GM10248 (cell line): ENCODE measurements around the gene CENPT.

ENCODE experiments used
- CTCF ChIA-PET: fragments of 300-600 bp; sonication (Branson Sonifier 250); formaldehyde crosslinking; extraction: SDS; loops from one replicate; lab custom pipeline; 2021; ENCODE audit warnings: antibody characterized with exemption; lab: Yijun Ruan, JAX
- POLR2A ChIA-PET: fragments of 350-650 bp; sonication (Branson Sonifier 250); formaldehyde crosslinking; extraction: SDS; loops from one replicate; lab custom pipeline; 2020; ENCODE audit warnings: antibody characterized with exemption; lab: Yijun Ruan, JAX
- DNase-seq: peaks from one replicate; pipeline ENCODE4 v3.0.0; 2012; ENCODE audit errors: extremely low spot score
- TF ChIP-seq, protein P1 (sequence below): IDR thresholded peaks from 2 replicates; pipeline ENCODE4 v1.5.1; 2012; ENCODE audit warnings: mild to moderate bottlenecking, low read depth; ENCODE audit errors: extremely low read depth, missing control alignments, control extremely low read depth

The CENPT gene

DNA sequence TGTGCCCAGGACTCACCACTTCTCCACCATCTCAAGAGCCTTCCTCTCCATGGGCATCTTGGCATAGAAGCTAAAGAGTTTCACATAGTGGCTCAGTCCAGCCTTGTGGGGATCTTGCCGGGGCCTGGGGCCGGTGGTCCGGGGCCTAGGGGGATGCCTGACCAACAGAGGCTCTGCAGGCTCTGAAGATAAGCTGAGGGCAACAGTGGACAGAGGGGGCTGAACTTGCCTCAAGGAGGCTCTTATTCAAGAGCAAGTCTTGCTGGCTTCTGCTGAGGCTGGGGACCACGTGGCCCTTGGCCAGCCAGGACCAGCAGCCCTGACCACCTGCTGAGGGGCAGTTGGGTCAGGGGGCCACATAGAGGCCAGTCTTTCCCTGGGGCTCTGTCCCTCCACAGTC, 18.8 kb downstream of the CENPT start:
- TF ChIP-seq, protein P1, sequence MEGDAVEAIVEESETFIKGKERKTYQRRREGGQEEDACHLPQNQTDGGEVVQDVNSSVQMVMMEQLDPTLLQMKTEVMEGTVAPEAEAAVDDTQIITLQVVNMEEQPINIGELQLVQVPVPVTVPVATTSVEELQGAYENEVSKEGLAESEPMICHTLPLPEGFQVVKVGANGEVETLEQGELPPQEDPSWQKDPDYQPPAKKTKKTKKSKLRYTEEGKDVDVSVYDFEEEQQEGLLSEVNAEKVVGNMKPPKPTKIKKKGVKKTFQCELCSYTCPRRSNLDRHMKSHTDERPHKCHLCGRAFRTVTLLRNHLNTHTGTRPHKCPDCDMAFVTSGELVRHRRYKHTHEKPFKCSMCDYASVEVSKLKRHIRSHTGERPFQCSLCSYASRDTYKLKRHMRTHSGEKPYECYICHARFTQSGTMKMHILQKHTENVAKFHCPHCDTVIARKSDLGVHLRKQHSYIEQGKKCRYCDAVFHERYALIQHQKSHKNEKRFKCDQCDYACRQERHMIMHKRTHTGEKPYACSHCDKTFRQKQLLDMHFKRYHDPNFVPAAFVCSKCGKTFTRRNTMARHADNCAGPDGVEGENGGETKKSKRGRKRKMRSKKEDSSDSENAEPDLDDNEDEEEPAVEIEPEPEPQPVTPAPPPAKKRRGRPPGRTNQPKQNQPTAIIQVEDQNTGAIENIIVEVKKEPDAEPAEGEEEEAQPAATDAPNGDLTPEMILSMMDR = no peak
- no peak for DNase-seq
- CTCF ChIA-PET = interaction anchor here (1.4 to 11.3 kb wide), 2 partner anchors 14 to 307 kb away, joined by 3 to 159 read pairs; no protein-coding TSS in a partner anchor
- POLR2A ChIA-PET = interaction anchor here (0.6 to 1.3 kb wide), 2 partner anchors 16 to 22 kb away, joined by 3 to 4 read pairs; partner anchors contain the start of genes RANBP10 and TSNAXIP1

GRCh38 chr16:67825906-67826305, 21.6 kb downstream of the CENPT start:
- DNase-seq = no peak
- TF ChIP-seq, protein P1 = no peak
- ChIA-PET POLR2A (interaction anchor here (1.2 kb wide), 1 partner anchor 10 kb away, joined by 4 read pairs; no protein-coding TSS in a partner anchor), CTCF (interaction anchor here (1.2 to 11.3 kb wide), 4 partner anchors 10 to 215 kb away, joined by 3 to 159 read pairs (median 5); no protein-coding TSS in a partner anchor)

GRCh38 chr16:67825119-67825518, 22.4 kb downstream of the CENPT start:
- ChIA-PET POLR2A (no interaction called here), CTCF (interaction anchor here (1.2 to 11.3 kb wide), 4 partner anchors 10 to 216 kb away, joined by 3 to 159 read pairs (median 5); no protein-coding TSS in a partner anchor)
- DNase-seq = no peak
- TF ChIP-seq, protein P1 = no peak

DNA sequence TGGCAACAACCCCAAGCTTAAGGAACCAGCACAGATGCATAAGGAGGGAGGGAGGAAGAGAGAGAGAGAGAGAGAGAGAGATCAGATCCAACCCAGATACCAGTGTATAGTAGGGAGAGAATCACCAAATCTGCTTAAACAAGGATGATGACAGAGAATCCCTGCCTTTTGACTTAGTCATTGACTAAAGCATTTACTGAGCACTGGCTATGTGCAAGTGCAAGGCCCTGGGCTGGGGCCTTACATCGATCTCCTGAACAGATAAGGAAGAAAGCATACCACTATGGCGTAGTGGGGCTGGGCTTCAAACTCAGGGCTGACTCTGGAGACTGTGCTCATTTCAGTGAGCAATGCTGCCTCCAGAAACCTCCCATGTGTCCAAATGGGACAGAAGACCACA, 25.0 kb downstream of the CENPT start:
- TF ChIP-seq, protein P1 = no peak
- CTCF ChIA-PET = no interaction called here
- no peak for DNase-seq
- POLR2A ChIA-PET = interaction anchor here (0.6 kb wide), 1 partner anchor 39 kb away, joined by 3 read pairs; no protein-coding TSS in a partner anchor

GRCh38 chr16:67820608-67821259, 26.8 kb downstream of the CENPT start:
- no peak for DNase-seq
- ChIA-PET CTCF (interaction anchor here (1.0 to 1.2 kb wide), 6 partner anchors 8 to 408 kb away, joined by 3 read pairs; no protein-coding TSS in a partner anchor), POLR2A (interaction anchor here (0.7 kb wide), 1 partner anchor 15 kb away, joined by 6 read pairs; no protein-coding TSS in a partner anchor)
- TF ChIP-seq, protein P1 = no peak

GRCh38 chr16:67814567-67814966, 32.9 kb downstream of the CENPT start:
- ChIA-PET POLR2A (no interaction called here), CTCF (interaction anchor here (1.3 to 9.6 kb wide), 10 partner anchors 12 to 294 kb away, joined by 3 to 159 read pairs (median 22); no protein-coding TSS in a partner anchor)
- TF ChIP-seq, protein P1 = no peak
- no peak for DNase-seq
